Measurements from ENCODE around the gene TNK2.
"Not testable (repeated sequence)": the region's sequence is repeated elsewhere in the genome, so short reads cannot be mapped to it uniquely, and the experiment has no call there.

Gene TNK2

DNA sequence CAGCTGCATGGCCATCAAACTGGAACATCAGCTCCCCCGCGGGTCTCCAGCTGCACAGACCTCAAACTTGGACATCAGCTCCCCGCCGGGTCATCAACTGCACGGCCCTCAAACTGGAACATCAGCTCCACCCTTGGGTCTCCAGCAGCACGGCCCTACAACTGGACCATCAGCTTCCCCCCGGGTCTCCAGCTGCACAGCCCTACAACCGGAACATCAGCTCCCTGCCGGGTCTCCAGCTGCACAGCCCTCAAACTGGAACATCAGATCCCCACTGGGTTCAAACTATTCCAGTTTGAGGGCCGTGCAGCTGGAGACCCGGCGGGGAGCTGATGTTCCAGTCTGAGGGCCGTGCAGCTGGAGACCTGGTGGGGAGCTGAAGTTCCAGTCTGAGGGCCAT is 32.5 kb upstream of the TNK2 start:
- H3K4me1 Mint-ChIP-seq; DNase-seq; H3K4me3 Mint-ChIP-seq; H3K27me3 Mint-ChIP-seq (ENCODE audit: low read depth, poor library complexity); H3K27ac Mint-ChIP-seq: not testable (repeated sequence)
- Mint-ChIP-seq H3K9me3 (peaks cover 37% of the 10 kb centered on the region), H3K36me3 (ENCODE audit: low read depth) (peaks cover 61% of the 10 kb centered on the region)

DNA sequence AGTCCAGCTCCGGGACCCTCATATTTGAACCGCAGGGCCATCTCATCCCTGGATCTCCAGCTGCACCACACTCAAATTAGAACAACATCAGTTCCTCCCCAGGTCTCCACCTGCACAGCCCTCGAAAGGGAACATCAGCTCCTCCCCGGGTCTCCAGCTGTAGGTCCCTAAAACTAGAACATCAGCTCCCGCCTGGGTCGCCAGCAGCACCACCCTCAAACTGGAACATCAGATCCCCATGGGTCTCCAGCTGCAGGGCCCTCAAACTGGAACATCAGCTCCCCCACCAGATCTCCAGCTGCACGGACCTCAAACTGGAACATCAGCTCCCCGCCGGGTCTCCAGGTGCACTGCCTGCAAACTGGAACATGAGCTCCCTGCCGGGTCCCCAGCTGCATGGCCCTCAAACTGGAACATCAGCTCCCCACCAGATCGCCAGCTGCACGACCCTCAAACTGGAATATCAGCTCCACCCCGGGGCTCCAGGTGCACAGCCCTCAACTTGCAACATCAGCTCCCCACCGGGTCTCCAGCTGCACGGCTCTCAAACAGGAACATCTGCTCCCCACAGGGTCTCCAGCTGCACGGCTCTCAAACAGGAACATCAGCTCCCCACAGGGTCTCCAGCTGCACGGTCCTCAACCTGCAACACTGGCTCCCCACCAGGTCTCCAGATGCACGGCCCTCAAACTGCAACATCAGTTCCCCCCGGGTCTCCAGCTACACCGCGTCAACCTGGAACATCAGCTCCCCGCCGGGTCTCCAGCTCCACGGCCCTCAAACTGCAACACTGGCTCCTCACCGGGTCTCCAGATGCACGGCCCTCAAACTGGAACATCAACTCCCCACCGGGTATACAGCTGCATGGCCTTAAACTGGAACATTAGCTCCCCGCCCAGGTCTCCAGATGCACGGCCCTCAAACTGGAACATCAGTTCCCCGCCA is 31.4 kb upstream of the TNK2 start:
- Mint-ChIP-seq H3K36me3 (ENCODE audit: low read depth) (peaks cover 61% of the 10 kb centered on the region), H3K9me3 (peaks cover 27% of the 10 kb centered on the region)
- not testable (repeated sequence) for H3K4me3 Mint-ChIP-seq; H3K4me1 Mint-ChIP-seq; H3K27me3 Mint-ChIP-seq (ENCODE audit: low read depth, poor library complexity); H3K27ac Mint-ChIP-seq; DNase-seq

DNA sequence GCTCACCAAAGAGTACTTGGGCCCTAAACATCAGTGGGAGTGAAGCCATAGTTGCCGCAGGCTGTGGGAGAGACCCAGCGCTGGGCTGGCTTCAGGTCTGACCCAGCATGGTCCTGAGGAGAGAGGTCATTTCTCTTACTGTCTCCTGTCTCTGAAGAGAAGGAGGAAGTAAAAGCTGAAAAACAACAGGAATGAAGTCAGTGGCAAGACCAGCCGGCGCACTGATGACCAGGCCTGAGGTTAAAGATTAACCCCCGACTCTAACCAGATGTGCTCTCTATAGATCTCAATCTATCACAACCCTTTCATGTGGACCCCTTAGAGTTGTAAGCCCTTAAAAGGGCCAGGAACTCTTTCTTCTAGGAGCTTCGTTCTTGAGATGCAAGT is 24.7 kb upstream of the TNK2 start:
- H3K4me3 Mint-ChIP-seq; H3K27me3 Mint-ChIP-seq (ENCODE audit: low read depth, poor library complexity); DNase-seq; H3K27ac Mint-ChIP-seq: not testable (repeated sequence)
- peaks cover 11% of the 10 kb centered on the region for H3K4me1 Mint-ChIP-seq
- peaks cover 43% of the 10 kb centered on the region for H3K36me3 Mint-ChIP-seq (ENCODE audit: low read depth)
- peaks cover 10% of the 10 kb centered on the region for H3K9me3 Mint-ChIP-seq

DNA sequence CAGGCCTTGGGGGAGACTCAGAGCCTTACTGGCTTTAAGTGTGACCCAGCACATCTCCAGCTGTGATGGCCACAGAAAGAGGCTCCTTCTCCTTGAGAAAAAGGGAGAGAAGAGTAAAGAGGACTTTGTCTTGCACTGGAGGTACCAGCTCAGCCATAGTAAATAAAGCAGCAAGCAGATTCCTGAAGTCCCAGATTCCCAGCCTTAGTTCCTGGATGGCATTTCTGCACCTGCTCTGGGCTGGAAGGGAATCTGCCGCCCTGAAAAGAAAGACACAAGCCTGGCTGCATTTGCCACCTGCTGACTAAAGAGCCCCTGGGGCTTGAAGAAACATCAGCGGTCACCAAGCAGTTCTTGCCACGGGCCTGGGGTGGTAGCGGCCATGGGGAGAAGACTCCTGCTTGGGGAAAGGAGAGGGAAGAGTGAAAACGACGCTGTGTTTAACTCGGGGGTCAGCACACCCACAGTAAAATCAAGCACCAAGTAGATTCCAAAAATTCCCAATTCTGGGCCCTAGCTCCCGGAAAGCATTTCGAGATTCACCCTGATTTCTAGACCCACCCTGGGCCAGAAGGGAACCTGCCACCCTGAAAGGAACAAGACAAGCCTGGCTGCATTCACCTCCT is 24.2 kb upstream of the TNK2 start:
- H3K9me3 Mint-ChIP-seq, result peaks cover 10% of the 10 kb centered on the region
- no peak overlapping the region for H3K27ac Mint-ChIP-seq
- H3K4me1 Mint-ChIP-seq, result peaks cover 11% of the 10 kb centered on the region
- H3K4me3 Mint-ChIP-seq, result no peak overlapping the region
- H3K36me3 Mint-ChIP-seq (ENCODE audit: low read depth), result peaks cover 38% of the 10 kb centered on the region
- no peak for DNase-seq
- TF ChIP-seq, protein P1, sequence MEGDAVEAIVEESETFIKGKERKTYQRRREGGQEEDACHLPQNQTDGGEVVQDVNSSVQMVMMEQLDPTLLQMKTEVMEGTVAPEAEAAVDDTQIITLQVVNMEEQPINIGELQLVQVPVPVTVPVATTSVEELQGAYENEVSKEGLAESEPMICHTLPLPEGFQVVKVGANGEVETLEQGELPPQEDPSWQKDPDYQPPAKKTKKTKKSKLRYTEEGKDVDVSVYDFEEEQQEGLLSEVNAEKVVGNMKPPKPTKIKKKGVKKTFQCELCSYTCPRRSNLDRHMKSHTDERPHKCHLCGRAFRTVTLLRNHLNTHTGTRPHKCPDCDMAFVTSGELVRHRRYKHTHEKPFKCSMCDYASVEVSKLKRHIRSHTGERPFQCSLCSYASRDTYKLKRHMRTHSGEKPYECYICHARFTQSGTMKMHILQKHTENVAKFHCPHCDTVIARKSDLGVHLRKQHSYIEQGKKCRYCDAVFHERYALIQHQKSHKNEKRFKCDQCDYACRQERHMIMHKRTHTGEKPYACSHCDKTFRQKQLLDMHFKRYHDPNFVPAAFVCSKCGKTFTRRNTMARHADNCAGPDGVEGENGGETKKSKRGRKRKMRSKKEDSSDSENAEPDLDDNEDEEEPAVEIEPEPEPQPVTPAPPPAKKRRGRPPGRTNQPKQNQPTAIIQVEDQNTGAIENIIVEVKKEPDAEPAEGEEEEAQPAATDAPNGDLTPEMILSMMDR (IDR thresholded peaks at IDR 0.05), result no peak
- H3K27me3 Mint-ChIP-seq (ENCODE audit: low read depth, poor library complexity), result no peaks in the 10 kb centered on the region

DNA sequence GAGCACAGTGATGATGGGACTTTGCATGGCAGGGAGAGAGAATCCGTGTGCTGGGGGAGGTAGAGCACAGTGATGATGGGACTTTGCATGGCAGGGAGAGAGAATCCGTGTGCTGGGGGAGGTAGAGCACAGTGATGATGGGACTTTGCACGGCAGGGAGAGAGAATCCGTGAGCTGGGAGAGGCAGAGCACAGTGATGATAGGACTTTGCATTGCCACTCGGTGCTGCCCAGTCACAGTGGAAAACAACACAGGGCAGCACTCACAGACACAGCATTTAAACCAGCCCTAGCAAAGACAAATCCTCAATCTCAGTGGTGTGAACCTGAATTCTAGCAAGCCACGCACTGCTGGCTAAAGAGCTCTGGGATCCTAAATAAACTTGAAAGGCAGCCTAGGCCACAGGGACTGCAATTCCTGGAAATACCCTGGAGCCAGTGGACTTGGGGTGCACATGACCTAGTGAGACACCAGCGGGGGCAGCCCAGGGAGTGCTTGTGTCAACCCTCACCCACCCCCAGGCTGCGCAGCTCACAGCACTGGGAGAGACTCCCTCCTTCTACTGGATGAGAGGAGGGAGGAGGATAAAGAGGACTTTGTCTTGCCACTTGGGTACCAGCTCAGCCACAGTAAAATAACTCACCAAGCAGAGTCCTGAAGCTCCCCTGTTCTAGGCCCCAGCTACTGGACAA is 23.4 kb upstream of the TNK2 start:
- Mint-ChIP-seq H3K4me3 (no peak overlapping the region), H3K27ac (no peak overlapping the region), H3K36me3 (ENCODE audit: low read depth) (peaks cover 38% of the 10 kb centered on the region), H3K4me1 (peaks cover 11% of the 10 kb centered on the region), H3K9me3 (peaks cover 10% of the 10 kb centered on the region), H3K27me3 (ENCODE audit: low read depth, poor library complexity) (no peaks in the 10 kb centered on the region)
- no peak for DNase-seq
- TF ChIP-seq, protein P1 (IDR thresholded peaks at IDR 0.05), result no peak

DNA sequence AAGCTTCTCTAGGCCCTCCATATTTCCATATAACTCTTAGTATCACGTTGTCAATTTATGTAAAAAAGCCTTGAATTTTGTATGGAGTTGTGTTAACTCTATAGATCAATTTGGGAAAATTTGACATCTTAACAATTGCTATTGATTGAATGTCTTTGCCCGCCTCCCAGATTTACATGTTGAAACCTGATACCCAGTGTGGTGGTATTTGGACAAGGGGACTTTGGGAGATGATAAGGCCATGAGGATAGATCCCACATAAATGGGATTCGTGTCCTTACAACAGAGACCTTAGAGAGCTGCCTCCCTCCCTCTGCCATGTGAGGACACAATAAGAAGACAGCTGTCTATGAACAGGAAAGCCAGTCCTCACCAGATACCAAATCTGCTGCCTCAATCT is 21.1 kb upstream of the TNK2 start:
- H3K27ac Mint-ChIP-seq, result no peak overlapping the region
- H3K4me1 Mint-ChIP-seq, result peaks cover 5% of the 10 kb centered on the region
- H3K36me3 Mint-ChIP-seq (ENCODE audit: low read depth), result peaks cover 22% of the 10 kb centered on the region
- no peak overlapping the region for H3K4me3 Mint-ChIP-seq
- peaks cover 10% of the 10 kb centered on the region for H3K9me3 Mint-ChIP-seq
- DNase-seq, result no peak
- TF ChIP-seq, protein P1 (IDR thresholded peaks at IDR 0.05), result no peak
- H3K27me3 Mint-ChIP-seq (ENCODE audit: low read depth, poor library complexity), result peaks cover 6% of the 10 kb centered on the region

DNA sequence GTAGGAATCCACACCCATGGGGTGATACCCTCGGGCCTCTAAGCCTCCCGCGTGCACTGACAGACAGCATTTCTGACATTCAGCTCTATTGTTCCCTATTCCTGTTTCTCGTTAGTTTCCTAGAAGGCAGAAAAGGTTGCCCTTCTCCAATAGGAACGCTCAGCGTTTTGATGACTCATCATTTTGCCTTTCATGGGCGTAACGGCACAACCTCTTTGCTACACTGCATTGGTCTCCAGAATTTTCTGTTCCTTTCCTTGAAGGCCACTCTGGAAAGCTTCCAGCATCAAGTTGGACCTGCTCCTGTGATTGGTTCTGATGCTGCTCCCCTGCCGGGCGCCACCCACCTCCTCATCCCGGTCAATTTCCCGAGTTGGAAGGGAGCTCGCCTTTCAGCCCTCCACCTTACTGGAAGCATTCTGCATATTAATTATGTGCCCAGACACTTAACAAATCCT is 13.0 kb upstream of the TNK2 start:
- H3K9me3 Mint-ChIP-seq, result no peaks in the 10 kb centered on the region
- no peaks in the 10 kb centered on the region for H3K4me1 Mint-ChIP-seq
- no peaks in the 10 kb centered on the region for H3K36me3 Mint-ChIP-seq (ENCODE audit: low read depth)

More for the DNA sequence above, 13.0 kb upstream of the TNK2 start:
- H3K27me3 Mint-ChIP-seq (ENCODE audit: low read depth, poor library complexity), result peaks cover 52% of the 10 kb centered on the region
- TF ChIP-seq, protein P1 (IDR thresholded peaks at IDR 0.05), result no peak
- no peak overlapping the region for H3K27ac Mint-ChIP-seq
- no peak overlapping the region for H3K4me3 Mint-ChIP-seq
- DNase-seq, result no peak
